ENCODE data around the gene ADAMTS19. TPM values are rescaled to one million over a fixed set of nuclear protein-coding genes. Genes with fewer than 3 reads are reported as not detected.
"Not testable (repeated sequence)": the region's sequence is repeated elsewhere in the genome, so short reads cannot be mapped to it uniquely, and the experiment has no call there.

The ADAMTS19 gene
- total and polyA plus RNA-seq, 2 of the 8 experiments (the other 6 are each of a cell fraction or from before 2014, with no cell fraction given), result 17.3 to 28.8 TPM

GRCh38 chr5:129426071-129426470 lies 34.0 kb upstream of the ADAMTS19 start (continued):
- TF ChIP-seq HDAC2 (IDR thresholded peaks at IDR 0.05; ENCODE audit: borderline replicate concordance in 1 of 2, low read depth in 2 of 2, low read length in 2 of 2), result no peak
- TF ChIP-seq ASH2L (IDR thresholded peaks at IDR 0.05; ENCODE audit: low read length), result no peak
- no peak for TF ChIP-seq NRF1 (IDR thresholded peaks at IDR 0.05; ENCODE audit: low read depth, low read length)
- no peak for TF ChIP-seq POU5F1 (IDR thresholded peaks at IDR 0.05; ENCODE audit: low read depth, low read length)
- TF ChIP-seq SIX5 (IDR thresholded peaks at IDR 0.05; ENCODE audit: low read depth, low read length), result no peak
- no peak for TF ChIP-seq JUND (IDR thresholded peaks at IDR 0.05; ENCODE audit: low read length)
- TF ChIP-seq SP1 (IDR thresholded peaks at IDR 0.05; ENCODE audit: low read depth, low read length), result no peak
- no peak for TF ChIP-seq BRCA1 (IDR thresholded peaks at IDR 0.05; ENCODE audit: low read depth, low read length)

DNA sequence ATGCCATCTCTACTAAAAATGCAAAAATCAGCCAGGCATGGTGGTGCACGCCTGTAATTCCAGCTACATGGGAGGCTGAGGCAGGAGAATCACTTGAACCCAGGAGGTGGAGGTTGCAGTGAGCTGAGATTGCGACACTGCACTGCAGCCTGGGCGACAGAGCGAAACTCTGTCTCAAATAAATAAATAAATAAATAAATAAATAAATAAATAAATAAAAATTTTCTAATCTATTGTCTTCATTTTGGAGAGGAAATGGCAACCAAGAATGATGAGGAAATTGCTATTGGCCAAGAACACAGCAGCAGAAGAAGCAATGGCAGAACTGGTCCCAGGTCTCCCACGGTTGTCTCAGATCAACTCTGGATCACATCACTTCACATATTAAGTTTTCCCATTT lies 31.5 kb upstream of the ADAMTS19 start:
- H3K18ac ChIP-seq (ENCODE audit: extremely low read depth, low read length); H2BK5ac ChIP-seq (ENCODE audit: low read depth, low read length); H2BK12ac ChIP-seq (ENCODE audit: low read depth, low read length); H2AFZ ChIP-seq (ENCODE audit: low read length); POLR2A ChIA-PET (ENCODE audit: partially characterized antibody); H3K27ac ChIP-seq (ENCODE audit: low read depth, low read length); H4K91ac ChIP-seq (replicated peaks; ENCODE audit: insufficient read length, low read length); H2BK20ac ChIP-seq (ENCODE audit: low read length); H3K4me3 ChIP-seq (ENCODE audit: extremely low read depth in 1 of 4, insufficient read depth in 2 of 4, low read depth in 3 of 4, low read length in 4 of 4); H3K79me1 ChIP-seq (ENCODE audit: low read depth, low read length); H3K14ac ChIP-seq (ENCODE audit: insufficient read length); H2AK5ac ChIP-seq (ENCODE audit: low read depth, low read length); H4K8ac ChIP-seq (ENCODE audit: extremely low read depth, insufficient read depth, low read length); H3K9ac ChIP-seq (replicated peaks in 1 of 4; ENCODE audit: extremely low read depth in 1 of 4, low read depth in 3 of 4, low read length in 3 of 4); H3K56ac ChIP-seq (replicated peaks; ENCODE audit: insufficient read length, low read depth, low read length); H3K23me2 ChIP-seq (ENCODE audit: low read depth, low read length); CTCF ChIA-PET (ENCODE audit: partially characterized antibody); H3K4me1 ChIP-seq (replicated peaks in 1 of 4; ENCODE audit: control insufficient read depth in 3 of 4, insufficient read depth in 4 of 4, low read length in 3 of 4); H3K36me3 ChIP-seq (ENCODE audit: control insufficient read depth in 2 of 4, insufficient read depth in 4 of 4, low read length in 3 of 4); H4K5ac ChIP-seq (ENCODE audit: insufficient read length, low read depth, low read length); H3K27me3 ChIP-seq (replicated peaks in 1 of 4; ENCODE audit: control insufficient read depth in 3 of 4, extremely low read depth in 1 of 4, insufficient read depth in 3 of 4, low read length in 3 of 4); H4K20me1 ChIP-seq (replicated peaks in 1 of 2; ENCODE audit: control insufficient read depth in 1 of 2, insufficient read depth in 2 of 2, low read length in 2 of 2); H3K9me3 ChIP-seq (ENCODE audit: insufficient read depth in 2 of 2, low read depth in 1 of 2, low read length in 1 of 2); H3K79me2 ChIP-seq (ENCODE audit: control insufficient read depth in 1 of 2, insufficient read depth in 2 of 2, low read length in 2 of 2); H3K4ac ChIP-seq (replicated peaks; ENCODE audit: insufficient read length, low read depth, low read length); H3K4me2 ChIP-seq (ENCODE audit: insufficient read depth in 1 of 2, low read depth in 2 of 2, low read length in 2 of 2); FAIRE-seq; H3K23ac ChIP-seq (ENCODE audit: insufficient read length); H2BK120ac ChIP-seq (replicated peaks; ENCODE audit: low read depth, low read length); DNase-seq (ENCODE audit: low read depth in 1 of 2, low spot score in 2 of 2); H2BK15ac ChIP-seq (ENCODE audit: low read length): not testable (repeated sequence)
- WGBS, 2 experiments (ENCODE audit: extremely low coverage in 1 of 2, insufficient coverage in 1 of 2, insufficient read length in 1 of 2, insufficient replicate concordance in 2 of 2, low coverage in 1 of 2, low lambda C conversion rate in 2 of 2, missing lambda C conversion rate in 1 of 2), result 84% methylated on average over 5 of the region's 5 CpGs; no CpG with 5 or more reads in 1 of the 2 experiments
